ENCODE data around the gene CDC42EP3. TPM values are rescaled to one million over a fixed set of nuclear protein-coding genes. Genes with fewer than 3 reads are reported as not detected.

The CDC42EP3 gene
- total RNA-seq, 4 donors from 2014 or later: 0.57 to 16.2 (median 9.9) TPM

GRCh38 chr2:37711831-37712230 is 40.4 kb upstream of the CDC42EP3 start:
- no peak for DNase-seq
- H3K9me3 ChIP-seq: no peaks in the 10 kb centered on the region
- H3K27me3 ChIP-seq: peaks cover 0 to 3% (median 0%) of the 10 kb centered on the region in 4 donors
- H3K4me1 ChIP-seq: no peaks in the 10 kb centered on the region
- TF ChIP-seq, protein P1, sequence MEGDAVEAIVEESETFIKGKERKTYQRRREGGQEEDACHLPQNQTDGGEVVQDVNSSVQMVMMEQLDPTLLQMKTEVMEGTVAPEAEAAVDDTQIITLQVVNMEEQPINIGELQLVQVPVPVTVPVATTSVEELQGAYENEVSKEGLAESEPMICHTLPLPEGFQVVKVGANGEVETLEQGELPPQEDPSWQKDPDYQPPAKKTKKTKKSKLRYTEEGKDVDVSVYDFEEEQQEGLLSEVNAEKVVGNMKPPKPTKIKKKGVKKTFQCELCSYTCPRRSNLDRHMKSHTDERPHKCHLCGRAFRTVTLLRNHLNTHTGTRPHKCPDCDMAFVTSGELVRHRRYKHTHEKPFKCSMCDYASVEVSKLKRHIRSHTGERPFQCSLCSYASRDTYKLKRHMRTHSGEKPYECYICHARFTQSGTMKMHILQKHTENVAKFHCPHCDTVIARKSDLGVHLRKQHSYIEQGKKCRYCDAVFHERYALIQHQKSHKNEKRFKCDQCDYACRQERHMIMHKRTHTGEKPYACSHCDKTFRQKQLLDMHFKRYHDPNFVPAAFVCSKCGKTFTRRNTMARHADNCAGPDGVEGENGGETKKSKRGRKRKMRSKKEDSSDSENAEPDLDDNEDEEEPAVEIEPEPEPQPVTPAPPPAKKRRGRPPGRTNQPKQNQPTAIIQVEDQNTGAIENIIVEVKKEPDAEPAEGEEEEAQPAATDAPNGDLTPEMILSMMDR (IDR thresholded peaks at IDR 0.05): no peak
- TF ChIP-seq POLR2A (IDR thresholded peaks at IDR 0.05): no peak
- WGBS, 2 donors: 90 to 97% methylated on average over 2 of the region's 2 CpGs
- intact Hi-C loops (cut with DNase I): no loop called here
- no peak overlapping the region for H3K27ac ChIP-seq
- H3K36me3 ChIP-seq: no peaks in the 10 kb centered on the region
- H3K4me3 ChIP-seq: no peak overlapping the region

DNA sequence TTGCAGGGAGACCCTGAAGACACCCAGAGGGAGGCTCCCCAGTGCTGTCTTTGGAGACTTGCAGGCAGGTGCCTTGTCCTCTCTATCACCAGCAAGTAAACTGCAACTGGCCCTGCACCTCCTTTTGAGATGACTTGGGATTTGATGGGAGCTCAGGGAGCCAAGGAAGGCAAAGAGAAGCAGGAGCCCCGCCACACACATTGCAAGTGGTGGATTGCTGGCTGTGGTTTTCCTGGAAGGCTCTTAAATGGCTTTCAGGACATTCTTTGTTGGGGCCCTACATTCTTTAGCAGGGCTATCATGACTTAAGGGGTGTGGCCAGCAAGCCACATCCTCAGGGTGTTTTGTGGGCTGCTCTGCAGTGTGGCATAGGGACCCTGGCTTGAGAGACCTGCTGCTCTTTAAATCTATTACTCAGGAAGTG is 39.9 kb upstream of the CDC42EP3 start:
- Histone ChIP-seq H3K27me3 (peaks cover 0 to 3% (median 0%) of the 10 kb centered on the region in 4 donors), H3K27ac (no peak overlapping the region), H3K9me3 (no peaks in the 10 kb centered on the region), H3K36me3 (no peaks in the 10 kb centered on the region), H3K4me3 (no peak overlapping the region), H3K4me1 (no peaks in the 10 kb centered on the region)
- intact Hi-C loops (cut with DNase I): no loop called here
- TF ChIP-seq, protein P1 (IDR thresholded peaks at IDR 0.05): no peak
- no peak for TF ChIP-seq POLR2A (IDR thresholded peaks at IDR 0.05)
- DNase-seq: no peak
- 60% methylated on average over 1 of the region's 1 CpG; no CpG with 5 or more reads in 1 of the 2 donors for WGBS, 2 donors

DNA sequence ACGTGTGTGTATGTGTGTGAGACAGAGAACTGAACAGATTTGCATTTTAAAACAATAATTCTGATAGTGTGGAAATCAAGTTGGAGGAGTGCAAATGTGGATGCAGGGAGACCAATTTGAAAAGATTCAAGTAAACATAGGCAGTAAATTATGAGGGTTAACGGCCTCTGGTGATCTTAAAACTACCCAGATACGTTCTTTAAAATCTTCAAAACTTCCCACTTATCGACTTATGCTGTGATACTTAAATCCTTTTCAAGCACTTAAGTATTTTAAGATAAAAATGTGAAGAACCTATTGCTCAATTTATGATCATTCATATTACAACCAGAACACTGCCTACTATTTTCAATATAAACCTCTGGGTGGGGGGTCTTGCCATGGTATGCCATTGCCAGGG is 37.7 kb upstream of the CDC42EP3 start:
- DNase-seq: no peak
- 68 to 88% methylated on average over 4 of the region's 4 CpGs for WGBS, 2 donors
- H3K9me3 ChIP-seq: no peaks in the 10 kb centered on the region
- no peaks in the 10 kb centered on the region for H3K36me3 ChIP-seq
- H3K27me3 ChIP-seq: peaks cover 0 to 3% (median 0%) of the 10 kb centered on the region in 4 donors
- TF ChIP-seq, protein P1 (IDR thresholded peaks at IDR 0.05): no peak
- intact Hi-C loops (cut with DNase I): no loop called here
- H3K27ac ChIP-seq: no peak overlapping the region
- H3K4me3 ChIP-seq: no peak overlapping the region
- H3K4me1 ChIP-seq: no peaks in the 10 kb centered on the region

DNA sequence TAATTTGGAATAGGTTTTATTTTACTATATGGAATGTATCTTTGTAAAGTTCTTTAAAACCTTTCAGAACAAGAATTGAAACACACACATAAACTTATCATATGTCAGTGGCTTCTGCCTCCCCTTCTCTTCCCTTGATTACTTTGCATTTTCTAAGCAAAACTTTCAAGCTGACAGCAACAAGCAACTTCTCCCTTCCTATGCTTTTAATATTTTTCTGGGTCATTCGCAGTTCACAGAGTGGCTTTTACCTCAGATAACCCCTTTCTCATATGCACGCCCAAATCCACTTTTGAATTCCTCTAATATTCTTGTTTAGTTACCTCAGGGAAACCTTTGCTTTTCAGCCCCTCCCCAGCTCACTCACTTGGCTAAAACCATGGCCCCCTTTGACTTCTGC is 36.7 kb upstream of the CDC42EP3 start:
- Histone ChIP-seq H3K27ac (no peak overlapping the region), H3K36me3 (no peaks in the 10 kb centered on the region), H3K4me3 (no peak overlapping the region), H3K9me3 (no peaks in the 10 kb centered on the region), H3K4me1 (no peaks in the 10 kb centered on the region), H3K27me3 (peaks cover 0 to 3% (median 0%) of the 10 kb centered on the region in 4 donors)
- 67% methylated on average over 2 of the region's 2 CpGs for WGBS, 2 donors
- TF ChIP-seq, protein P1 (IDR thresholded peaks at IDR 0.05): no peak
- TF ChIP-seq POLR2A (IDR thresholded peaks at IDR 0.05): no peak
- intact Hi-C loops (cut with DNase I): no loop called here
- no peak for DNase-seq

GRCh38 chr2:37707393-37707792 is 36.0 kb upstream of the CDC42EP3 start:
- TF ChIP-seq, protein P1 (IDR thresholded peaks at IDR 0.05): no peak
- TF ChIP-seq POLR2A (IDR thresholded peaks at IDR 0.05): no peak
- 94 to 95% methylated on average over 1 of the region's 1 CpG for whole genome bisulfite sequencing, 2 donors
- intact Hi-C loops (cut with DNase I): no loop called here

More at GRCh38 chr2:37707393-37707792, 36.0 kb upstream of the CDC42EP3 start:
- H3K36me3 ChIP-seq: no peaks in the 10 kb centered on the region
- no peaks in the 10 kb centered on the region for H3K4me1 ChIP-seq
- no peaks in the 10 kb centered on the region for H3K9me3 ChIP-seq
- DNase-seq: no peak
- H3K27ac ChIP-seq: no peak overlapping the region
- no peak overlapping the region for H3K4me3 ChIP-seq
- H3K27me3 ChIP-seq: peaks cover 0 to 3% (median 0%) of the 10 kb centered on the region in 4 donors

Data from esophagus squamous epithelium (tissue), 5 donors.